Liver (tissue), 9 donors: Measurements from ENCODE around the gene EIPR1. TPM values are rescaled to one million over a fixed set of nuclear protein-coding genes. Genes with fewer than 3 reads are reported as not detected.

Source experiments
- DNase-seq: peaks from one replicate; pipeline ENCODE4 v3.0.0-alpha.2; 2017; ENCODE audit warnings: low spot score
- H3K27ac ChIP-seq, 2 donors: one replicate each; pipeline ENCODE4 v1.7.0; 2013; ENCODE audit warnings: inconsistent platforms in 2 of 2, low read length in 2 of 2, control low read depth in 1 of 2, low read depth in 1 of 2, mild to moderate bottlenecking in 1 of 2
- H3K27me3 ChIP-seq, 4 donors: one replicate each; pipeline versions ENCODE4 v1.6.1 to v1.7.0; 2013; ENCODE audit warnings: low read length in 3 of 4, inconsistent platforms in 1 of 4, mild to moderate bottlenecking in 1 of 4, moderate library complexity in 1 of 4; ENCODE audit not compliant: control insufficient read depth in 4 of 4, insufficient read depth in 4 of 4
- H3K36me3 ChIP-seq, 4 donors: one replicate each; pipeline versions ENCODE4 v1.6.1 to v1.7.0; 2013; ENCODE audit warnings: low read length in 3 of 4, mild to moderate bottlenecking in 3 of 4, low read depth in 1 of 4, moderate library complexity in 1 of 4; ENCODE audit not compliant: control insufficient read depth in 4 of 4, insufficient read depth in 3 of 4
- H3K4me1 ChIP-seq, 4 donors: one replicate each; pipeline versions ENCODE4 v1.6.1 to v1.7.0; 2013; ENCODE audit warnings: low read length in 3 of 4, mild to moderate bottlenecking in 3 of 4, moderate library complexity in 1 of 4; ENCODE audit not compliant: control insufficient read depth in 4 of 4, insufficient read depth in 4 of 4
- H3K4me3 ChIP-seq, 3 donors: one replicate each; pipeline versions ENCODE4 v1.6.1 to v1.7.0; 2013; ENCODE audit warnings: low read length in 3 of 3, control low read depth in 1 of 3, low read depth in 1 of 3, mild to moderate bottlenecking in 1 of 3
- H3K9ac ChIP-seq, 2 donors: one replicate each; pipeline ENCODE4 v1.7.0; 2013; ENCODE audit warnings: low read length in 2 of 2, mild to moderate bottlenecking in 2 of 2, moderate library complexity in 2 of 2, control low read depth in 1 of 2, low read depth in 1 of 2
- H3K9me3 ChIP-seq, 4 donors: one replicate each; pipeline versions ENCODE4 v1.6.1 to v1.7.0; 2013; ENCODE audit warnings: low read length in 3 of 4; ENCODE audit not compliant: control insufficient read depth in 4 of 4
- EGR1 ChIP-seq, 2 donors: IDR thresholded peaks; 2 replicates each; pipeline ENCODE4 v1.6.1; 2016 to 2018; ENCODE audit warnings: antibody characterized with exemption in 2 of 2, low read depth in 2 of 2
- FOXA1 ChIP-seq: IDR thresholded peaks from 2 replicates; pipeline ENCODE4 v1.6.1; 2016; ENCODE audit warnings: antibody characterized with exemption
- FOXA2 ChIP-seq: IDR thresholded peaks from 2 replicates; pipeline ENCODE4 v1.6.1; 2016; ENCODE audit warnings: antibody characterized with exemption
- GABPA ChIP-seq, 2 donors: IDR thresholded peaks in 1 of 2; conservative IDR thresholded peaks in 1 of 2; 2 replicates each; pipeline ENCODE4 v1.6.1; 2016; ENCODE audit warnings: antibody characterized with exemption in 2 of 2, mild to moderate bottlenecking in 1 of 2, moderate library complexity in 1 of 2
- HNF4A ChIP-seq, 2 donors: conservative IDR thresholded peaks; 2 replicates each; pipeline ENCODE4 v1.6.1; 2016; ENCODE audit warnings: antibody characterized with exemption in 2 of 2, mild to moderate bottlenecking in 2 of 2
- HNF4G ChIP-seq: IDR thresholded peaks from 2 replicates; pipeline ENCODE4 v1.6.1; 2016; ENCODE audit warnings: antibody characterized with exemption
- JUND ChIP-seq, 2 donors: IDR thresholded peaks; 2 replicates each; pipeline ENCODE4 v1.6.1; 2016; ENCODE audit warnings: antibody characterized with exemption in 2 of 2
- NR2F2 ChIP-seq: IDR thresholded peaks from 2 replicates; pipeline ENCODE4 v1.6.1; 2016; ENCODE audit warnings: antibody characterized with exemption
- RAD21 ChIP-seq, 2 donors: IDR thresholded peaks; 2 replicates each; pipeline ENCODE4 v1.6.1; 2016; ENCODE audit warnings: antibody characterized with exemption in 2 of 2, mild to moderate bottlenecking in 2 of 2
- RXRA ChIP-seq, 2 donors: IDR thresholded peaks; 2 replicates each; pipeline ENCODE4 v1.6.1; 2017 to 2018; ENCODE audit warnings: antibody characterized with exemption in 2 of 2, mild to moderate bottlenecking in 1 of 2
- SP1 ChIP-seq: IDR thresholded peaks from 2 replicates; pipeline ENCODE4 v1.6.1; 2018; ENCODE audit warnings: antibody characterized with exemption, mild to moderate bottlenecking
- TAF1 ChIP-seq: conservative IDR thresholded peaks from 2 replicates; pipeline ENCODE4 v1.6.1; 2016; ENCODE audit warnings: antibody characterized with exemption, mild to moderate bottlenecking
- YY1 ChIP-seq: IDR thresholded peaks from 2 replicates; pipeline ENCODE4 v1.6.1; 2016; ENCODE audit warnings: antibody characterized with exemption, mild to moderate bottlenecking
- WGBS: extraction: QIAGEN DNeasy Blood & Tissue Kit; methylation state at CpG from one replicate; pipeline ENCODE4 v1.1.7; 2013; 5-methylcytosine and 5-hydroxymethylcytosine counted together
- polyA plus RNA-seq, 2 donors: library from polyadenylated mRNA; stranded (reverse) in 1 of 2; unstranded in 1 of 2; fragments of 200-250 nt in 1 of 2; fragments of >200 nt in 1 of 2; fragmentation: Nextera tagmentation in 1 of 2; extraction: Ambion mirVana in 1 of 2; gene quantifications; one replicate each; pipeline versions ENCODE4 v1.2.1 to v1.2.3, GENCODE V29; 2013 to 2015
- total RNA-seq, 2 donors: library from RNA; depleted of rRNA; stranded (reverse); fragments of >200 nt; gene quantifications; one replicate each; pipeline ENCODE4 v1.2.3, GENCODE V29; 2014
- TF ChIP-seq, protein P1 (sequence below): fragments of 150-350 bp; IDR thresholded peaks from 2 replicates; pipeline ENCODE4 v1.5.1; 2017; ENCODE audit warnings: improper control_type of control experiment, low read depth, low read length; ENCODE audit not compliant: missing input control
- TF ChIP-seq, protein P2 (sequence below): IDR thresholded peaks from 2 replicates; pipeline ENCODE4 v1.6.1; 2016; ENCODE audit warnings: antibody characterized with exemption
- TF ChIP-seq, protein P3 (sequence below): IDR thresholded peaks from 2 replicates; pipeline ENCODE4 v1.6.1; 2016; ENCODE audit warnings: antibody characterized with exemption
- TF ChIP-seq, protein P4 (sequence below): IDR thresholded peaks from 2 replicates; pipeline ENCODE4 v1.6.1; 2016; ENCODE audit warnings: antibody characterized with exemption, mild to moderate bottlenecking
- TF ChIP-seq, protein P5 (sequence below): IDR thresholded peaks from 2 replicates; pipeline ENCODE4 v1.6.1; 2016; ENCODE audit warnings: antibody characterized with exemption
- donor health status: healthy.
- donor health status: healthy.
- donor health status: healthy.
- donor health status: healthy.
- donor health status: healthy.

The EIPR1 gene
- total and polyA plus RNA-seq, 4 donors, result 7.6 to 12.1 (median 11.4) TPM

DNA sequence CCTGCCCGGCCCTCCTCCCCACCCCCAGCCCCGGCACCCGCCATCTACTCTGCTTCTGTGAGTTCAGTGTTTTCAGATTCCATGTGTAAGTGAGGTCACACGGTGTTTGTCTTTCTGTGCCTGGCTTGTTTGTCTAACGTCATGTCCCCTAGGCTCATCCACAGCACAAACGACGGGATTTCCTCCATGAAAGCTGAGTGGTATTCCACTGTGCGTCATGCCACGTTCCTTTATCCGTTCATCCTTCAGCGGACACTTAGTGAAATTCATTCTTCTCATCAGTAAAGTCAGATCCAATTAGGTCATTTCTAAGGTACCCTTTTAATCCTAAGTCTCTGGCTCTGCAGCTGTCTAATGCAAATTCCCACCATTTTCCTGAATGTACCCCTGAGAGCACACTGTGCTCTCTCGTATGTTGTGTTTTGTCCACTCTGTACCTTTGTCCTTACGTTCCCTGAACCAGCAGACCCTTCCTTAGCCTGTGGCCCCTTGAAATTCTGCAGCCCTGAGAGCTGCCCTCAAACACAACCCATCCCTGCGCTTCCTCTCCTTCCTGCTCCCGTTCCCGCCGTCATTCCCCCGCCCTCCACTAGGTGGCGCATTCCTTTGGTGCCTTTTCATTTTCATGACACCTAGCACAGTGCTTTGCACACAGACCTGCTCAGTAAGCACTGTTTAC is 46.0 kb upstream of the EIPR1 start:
- no peak overlapping the region for H3K4me3 ChIP-seq
- TF ChIP-seq, protein P1, sequence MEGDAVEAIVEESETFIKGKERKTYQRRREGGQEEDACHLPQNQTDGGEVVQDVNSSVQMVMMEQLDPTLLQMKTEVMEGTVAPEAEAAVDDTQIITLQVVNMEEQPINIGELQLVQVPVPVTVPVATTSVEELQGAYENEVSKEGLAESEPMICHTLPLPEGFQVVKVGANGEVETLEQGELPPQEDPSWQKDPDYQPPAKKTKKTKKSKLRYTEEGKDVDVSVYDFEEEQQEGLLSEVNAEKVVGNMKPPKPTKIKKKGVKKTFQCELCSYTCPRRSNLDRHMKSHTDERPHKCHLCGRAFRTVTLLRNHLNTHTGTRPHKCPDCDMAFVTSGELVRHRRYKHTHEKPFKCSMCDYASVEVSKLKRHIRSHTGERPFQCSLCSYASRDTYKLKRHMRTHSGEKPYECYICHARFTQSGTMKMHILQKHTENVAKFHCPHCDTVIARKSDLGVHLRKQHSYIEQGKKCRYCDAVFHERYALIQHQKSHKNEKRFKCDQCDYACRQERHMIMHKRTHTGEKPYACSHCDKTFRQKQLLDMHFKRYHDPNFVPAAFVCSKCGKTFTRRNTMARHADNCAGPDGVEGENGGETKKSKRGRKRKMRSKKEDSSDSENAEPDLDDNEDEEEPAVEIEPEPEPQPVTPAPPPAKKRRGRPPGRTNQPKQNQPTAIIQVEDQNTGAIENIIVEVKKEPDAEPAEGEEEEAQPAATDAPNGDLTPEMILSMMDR, result peak; percentile 90
- TF ChIP-seq NR2F2 (no peak), HNF4G (no peak), RXRA (IDR thresholded peaks at IDR 0.05) (peak in 1 of 2 donors; percentile 4), TAF1 (no peak), FOXA1 (no peak), GABPA (IDR thresholded peaks at IDR 0.05 in 1 of 2, conservative IDR thresholded peaks at IDR 0.05 in 1 of 2) (no peak), SP1 (no peak), YY1 (no peak), HNF4A (conservative IDR thresholded peaks at IDR 0.05) (no peak), EGR1 (IDR thresholded peaks at IDR 0.05; ENCODE audit: low read depth in 2 of 2) (no peak), FOXA2 (no peak), JUND (IDR thresholded peaks at IDR 0.05) (no peak), RAD21 (IDR thresholded peaks at IDR 0.05) (peak; percentile 72 to 86)
- TF ChIP-seq, protein P2, sequence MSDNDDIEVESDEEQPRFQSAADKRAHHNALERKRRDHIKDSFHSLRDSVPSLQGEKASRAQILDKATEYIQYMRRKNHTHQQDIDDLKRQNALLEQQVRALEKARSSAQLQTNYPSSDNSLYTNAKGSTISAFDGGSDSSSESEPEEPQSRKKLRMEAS, result no peak
- TF ChIP-seq, protein P3, sequence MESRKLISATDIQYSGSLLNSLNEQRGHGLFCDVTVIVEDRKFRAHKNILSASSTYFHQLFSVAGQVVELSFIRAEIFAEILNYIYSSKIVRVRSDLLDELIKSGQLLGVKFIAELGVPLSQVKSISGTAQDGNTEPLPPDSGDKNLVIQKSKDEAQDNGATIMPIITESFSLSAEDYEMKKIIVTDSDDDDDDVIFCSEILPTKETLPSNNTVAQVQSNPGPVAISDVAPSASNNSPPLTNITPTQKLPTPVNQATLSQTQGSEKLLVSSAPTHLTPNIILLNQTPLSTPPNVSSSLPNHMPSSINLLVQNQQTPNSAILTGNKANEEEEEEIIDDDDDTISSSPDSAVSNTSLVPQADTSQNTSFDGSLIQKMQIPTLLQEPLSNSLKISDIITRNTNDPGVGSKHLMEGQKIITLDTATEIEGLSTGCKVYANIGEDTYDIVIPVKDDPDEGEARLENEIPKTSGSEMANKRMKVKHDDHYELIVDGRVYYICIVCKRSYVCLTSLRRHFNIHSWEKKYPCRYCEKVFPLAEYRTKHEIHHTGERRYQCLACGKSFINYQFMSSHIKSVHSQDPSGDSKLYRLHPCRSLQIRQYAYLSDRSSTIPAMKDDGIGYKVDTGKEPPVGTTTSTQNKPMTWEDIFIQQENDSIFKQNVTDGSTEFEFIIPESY, result no peak
- TF ChIP-seq, protein P4, sequence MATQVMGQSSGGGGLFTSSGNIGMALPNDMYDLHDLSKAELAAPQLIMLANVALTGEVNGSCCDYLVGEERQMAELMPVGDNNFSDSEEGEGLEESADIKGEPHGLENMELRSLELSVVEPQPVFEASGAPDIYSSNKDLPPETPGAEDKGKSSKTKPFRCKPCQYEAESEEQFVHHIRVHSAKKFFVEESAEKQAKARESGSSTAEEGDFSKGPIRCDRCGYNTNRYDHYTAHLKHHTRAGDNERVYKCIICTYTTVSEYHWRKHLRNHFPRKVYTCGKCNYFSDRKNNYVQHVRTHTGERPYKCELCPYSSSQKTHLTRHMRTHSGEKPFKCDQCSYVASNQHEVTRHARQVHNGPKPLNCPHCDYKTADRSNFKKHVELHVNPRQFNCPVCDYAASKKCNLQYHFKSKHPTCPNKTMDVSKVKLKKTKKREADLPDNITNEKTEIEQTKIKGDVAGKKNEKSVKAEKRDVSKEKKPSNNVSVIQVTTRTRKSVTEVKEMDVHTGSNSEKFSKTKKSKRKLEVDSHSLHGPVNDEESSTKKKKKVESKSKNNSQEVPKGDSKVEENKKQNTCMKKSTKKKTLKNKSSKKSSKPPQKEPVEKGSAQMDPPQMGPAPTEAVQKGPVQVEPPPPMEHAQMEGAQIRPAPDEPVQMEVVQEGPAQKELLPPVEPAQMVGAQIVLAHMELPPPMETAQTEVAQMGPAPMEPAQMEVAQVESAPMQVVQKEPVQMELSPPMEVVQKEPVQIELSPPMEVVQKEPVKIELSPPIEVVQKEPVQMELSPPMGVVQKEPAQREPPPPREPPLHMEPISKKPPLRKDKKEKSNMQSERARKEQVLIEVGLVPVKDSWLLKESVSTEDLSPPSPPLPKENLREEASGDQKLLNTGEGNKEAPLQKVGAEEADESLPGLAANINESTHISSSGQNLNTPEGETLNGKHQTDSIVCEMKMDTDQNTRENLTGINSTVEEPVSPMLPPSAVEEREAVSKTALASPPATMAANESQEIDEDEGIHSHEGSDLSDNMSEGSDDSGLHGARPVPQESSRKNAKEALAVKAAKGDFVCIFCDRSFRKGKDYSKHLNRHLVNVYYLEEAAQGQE, result no peak
- TF ChIP-seq, protein P5, sequence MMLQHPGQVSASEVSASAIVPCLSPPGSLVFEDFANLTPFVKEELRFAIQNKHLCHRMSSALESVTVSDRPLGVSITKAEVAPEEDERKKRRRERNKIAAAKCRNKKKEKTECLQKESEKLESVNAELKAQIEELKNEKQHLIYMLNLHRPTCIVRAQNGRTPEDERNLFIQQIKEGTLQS, result no peak
- H3K27me3 ChIP-seq, result no peaks in the 10 kb centered on the region
- H3K27ac ChIP-seq, result peak overlapping the region in 1 of 2 donors; percentile 32
- peak; percentile 81 for DNase-seq
- H3K36me3 ChIP-seq, result peaks cover 12 to 43% (median 16%) of the 10 kb centered on the region in 4 donors
- peaks cover 0 to 12% (median 9%) of the 10 kb centered on the region in 4 donors for H3K4me1 ChIP-seq
- WGBS, result 64% methylated on average over 19 of the region's 19 CpGs
- H3K9me3 ChIP-seq, result no peaks in the 10 kb centered on the region
- H3K9ac ChIP-seq, result no peak overlapping the region
